ENCODE measurements around the gene MYO1A.

GRCh38 chr12:57049890-57050289, at the start of gene MYO1A:
- TF ChIP-seq CTCF (IDR thresholded peaks at IDR 0.05; ENCODE audit: poor library complexity, severe bottlenecking): no peak
- TF ChIP-seq REST (IDR thresholded peaks at IDR 0.05; ENCODE audit: borderline replicate concordance): no peak
